ENCODE data around the gene DTX2.
"Not testable (repeated sequence)": the region's sequence is repeated elsewhere in the genome, so short reads cannot be mapped to it uniquely, and the experiment has no call there.

Gene DTX2

GRCh38 chr7:76424413-76425111 is 36.9 kb upstream of the DTX2 start, which contains the start of gene ZP3:
ZP3 (plus strand) TSS chr7:76424950; CDS start chr7:76424965, 15 bp downstream.
- no peaks in the 10 kb centered on the region for H3K36me3 ChIP-seq (ENCODE audit: insufficient read depth)
- H3K4me1 ChIP-seq (ENCODE audit: low read depth, poor library complexity, severe bottlenecking), result peaks cover 52% of the 10 kb centered on the region
- peak within 1 kb of the TSS; percentile 75 for H3K27ac ChIP-seq
- H3K27me3 ChIP-seq (ENCODE audit: insufficient read depth, low read depth), result no peaks in the 10 kb centered on the region
- H2AFZ ChIP-seq (ENCODE audit: low read depth), result peak within 1 kb of the TSS; percentile 5; the same call in 1 of the 2 replicates
- TF ChIP-seq CTCF (conservative IDR thresholded peaks at IDR 0.05; ENCODE audit: low read depth, low read length), result no peak
- no peak within 1 kb of the TSS for H3K4me3 ChIP-seq (IDR thresholded peaks at IDR 0.05; ENCODE audit: insufficient read depth, low read depth, low read length)
- H3K79me2 ChIP-seq (ENCODE audit: insufficient read depth, low read depth), result no peaks in the 10 kb centered on the region
- H3K9ac ChIP-seq, result peak within 1 kb of the TSS; percentile 19; the same call in 1 of the 2 replicates
- H4K20me1 ChIP-seq (ENCODE audit: insufficient read depth), result no peaks in the 10 kb centered on the region
- peak within 1 kb of the TSS; percentile 66 for H3K4me2 ChIP-seq

- Histone ChIP-seq H4K20me1 (ENCODE audit: insufficient read depth) (no peaks in the 10 kb centered on the region), H3K27me3 (ENCODE audit: insufficient read depth, low read depth) (no peaks in the 10 kb centered on the region), H3K9ac (peak overlapping the region; percentile 19; the same call in 1 of the 2 replicates), H3K4me3 (IDR thresholded peaks at IDR 0.05; ENCODE audit: insufficient read depth, low read depth, low read length) (no peak overlapping the region), H3K79me2 (ENCODE audit: insufficient read depth, low read depth) (no peaks in the 10 kb centered on the region), H3K4me1 (ENCODE audit: low read depth, poor library complexity, severe bottlenecking) (peaks cover 52% of the 10 kb centered on the region), H3K27ac (peak overlapping the region; percentile 75), H2AFZ (ENCODE audit: low read depth) (peak overlapping the region; percentile 5; the same call in 1 of the 2 replicates), H3K36me3 (ENCODE audit: insufficient read depth) (no peaks in the 10 kb centered on the region), H3K4me2 (peak overlapping the region; percentile 66)
- TF ChIP-seq CTCF (conservative IDR thresholded peaks at IDR 0.05; ENCODE audit: low read depth, low read length), result no peak
Observed at GRCh38 chr7:76425156-76425555, 36.4 kb upstream of the DTX2 start.

GRCh38 chr7:76425558-76425957 is 36.0 kb upstream of the DTX2 start:
- H3K4me1 ChIP-seq (ENCODE audit: low read depth, poor library complexity, severe bottlenecking), result peaks cover 52% of the 10 kb centered on the region
- H3K27me3 ChIP-seq (ENCODE audit: insufficient read depth, low read depth); H3K79me2 ChIP-seq (ENCODE audit: insufficient read depth, low read depth); H3K36me3 ChIP-seq (ENCODE audit: insufficient read depth); H4K20me1 ChIP-seq (ENCODE audit: insufficient read depth); H3K4me3 ChIP-seq (IDR thresholded peaks at IDR 0.05; ENCODE audit: insufficient read depth, low read depth, low read length): not testable (repeated sequence)
- H2AFZ ChIP-seq (ENCODE audit: low read depth), result 0 out of 2 replicates have a peak overlapping the region, but pooled peaks have one; percentile 5
- peak overlapping the region; percentile 75 for H3K27ac ChIP-seq
- H3K9ac ChIP-seq, result peak overlapping the region; percentile 19; the same call in 1 of the 2 replicates
- peak overlapping the region; percentile 66 for H3K4me2 ChIP-seq

- H3K27ac ChIP-seq, result peak overlapping the region; percentile 75; the same call in 1 of the 2 replicates
- peak overlapping the region; percentile 66; the same call in 1 of the 2 replicates for H3K4me2 ChIP-seq
- no peaks in the 10 kb centered on the region for H3K79me2 ChIP-seq (ENCODE audit: insufficient read depth, low read depth)
- no peaks in the 10 kb centered on the region for H3K36me3 ChIP-seq (ENCODE audit: insufficient read depth)
- TF ChIP-seq CTCF (conservative IDR thresholded peaks at IDR 0.05; ENCODE audit: low read depth, low read length), result no peak
- no peaks in the 10 kb centered on the region for H4K20me1 ChIP-seq (ENCODE audit: insufficient read depth)
- H2AFZ ChIP-seq (ENCODE audit: low read depth), result no peak overlapping the region
- H3K9ac ChIP-seq, result no peak overlapping the region
- H3K27me3 ChIP-seq (ENCODE audit: insufficient read depth, low read depth), result no peaks in the 10 kb centered on the region
- H3K4me1 ChIP-seq (ENCODE audit: low read depth, poor library complexity, severe bottlenecking), result peaks cover 52% of the 10 kb centered on the region
- no peak overlapping the region for H3K4me3 ChIP-seq (IDR thresholded peaks at IDR 0.05; ENCODE audit: insufficient read depth, low read depth, low read length)
Observed at GRCh38 chr7:76426246-76426645, 35.3 kb upstream of the DTX2 start.

GRCh38 chr7:76427635-76428034 is 33.9 kb upstream of the DTX2 start:
- no peak overlapping the region for H3K27ac ChIP-seq
- peaks cover 56% of the 10 kb centered on the region for H3K4me1 ChIP-seq (ENCODE audit: low read depth, poor library complexity, severe bottlenecking)
- no peak overlapping the region for H3K9ac ChIP-seq
- no peak overlapping the region for H2AFZ ChIP-seq (ENCODE audit: low read depth)
- no peak overlapping the region for H3K4me3 ChIP-seq (IDR thresholded peaks at IDR 0.05; ENCODE audit: insufficient read depth, low read depth, low read length)
- H3K36me3 ChIP-seq (ENCODE audit: insufficient read depth), result no peaks in the 10 kb centered on the region
- H3K79me2 ChIP-seq (ENCODE audit: insufficient read depth, low read depth), result no peaks in the 10 kb centered on the region
- H4K20me1 ChIP-seq (ENCODE audit: insufficient read depth), result no peaks in the 10 kb centered on the region
- no peaks in the 10 kb centered on the region for H3K27me3 ChIP-seq (ENCODE audit: insufficient read depth, low read depth)
- no peak for TF ChIP-seq CTCF (conservative IDR thresholded peaks at IDR 0.05; ENCODE audit: low read depth, low read length)
- no peak overlapping the region for H3K4me2 ChIP-seq

All from KMS-11 (cell line).